Muscle layer of colon (tissue), 2 donors: Measurements from ENCODE around the gene MPZL3.

ENCODE experiments used
- H3K27ac ChIP-seq: one replicate; pipeline ENCODE4 v1.7.0; 2013; ENCODE audit warnings: low read depth, mild to moderate bottlenecking, low read length, moderate library complexity
- H3K27me3 ChIP-seq, 2 donors: one replicate each; pipeline ENCODE4 v1.7.0; 2013; ENCODE audit warnings: low read length in 2 of 2, mild to moderate bottlenecking in 2 of 2; ENCODE audit not compliant: insufficient read depth in 2 of 2, control insufficient read depth in 1 of 2
- H3K36me3 ChIP-seq: one replicate; pipeline ENCODE4 v1.7.0; 2013; ENCODE audit warnings: mild to moderate bottlenecking, low read length; ENCODE audit not compliant: insufficient read depth
- H3K4me1 ChIP-seq: one replicate; pipeline ENCODE4 v1.7.0; 2013; ENCODE audit warnings: mild to moderate bottlenecking, low read length; ENCODE audit not compliant: insufficient read depth
- H3K4me3 ChIP-seq, 2 donors: one replicate each; pipeline ENCODE4 v1.7.0; 2013; ENCODE audit warnings: low read length in 2 of 2, low read depth in 1 of 2, mild to moderate bottlenecking in 1 of 2, moderate library complexity in 1 of 2
- H3K9ac ChIP-seq: one replicate; pipeline ENCODE4 v1.7.0; 2013; ENCODE audit warnings: low read length
- H3K9me3 ChIP-seq: one replicate; pipeline ENCODE4 v1.7.0; 2013; ENCODE audit warnings: mild to moderate bottlenecking, low read length
- donor health status: abdominal sarcoma.
- donor health status: Adenocarcinoma of cecum.

MPZL3 gene, protein sequence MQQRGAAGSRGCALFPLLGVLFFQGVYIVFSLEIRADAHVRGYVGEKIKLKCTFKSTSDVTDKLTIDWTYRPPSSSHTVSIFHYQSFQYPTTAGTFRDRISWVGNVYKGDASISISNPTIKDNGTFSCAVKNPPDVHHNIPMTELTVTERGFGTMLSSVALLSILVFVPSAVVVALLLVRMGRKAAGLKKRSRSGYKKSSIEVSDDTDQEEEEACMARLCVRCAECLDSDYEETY

DNA sequence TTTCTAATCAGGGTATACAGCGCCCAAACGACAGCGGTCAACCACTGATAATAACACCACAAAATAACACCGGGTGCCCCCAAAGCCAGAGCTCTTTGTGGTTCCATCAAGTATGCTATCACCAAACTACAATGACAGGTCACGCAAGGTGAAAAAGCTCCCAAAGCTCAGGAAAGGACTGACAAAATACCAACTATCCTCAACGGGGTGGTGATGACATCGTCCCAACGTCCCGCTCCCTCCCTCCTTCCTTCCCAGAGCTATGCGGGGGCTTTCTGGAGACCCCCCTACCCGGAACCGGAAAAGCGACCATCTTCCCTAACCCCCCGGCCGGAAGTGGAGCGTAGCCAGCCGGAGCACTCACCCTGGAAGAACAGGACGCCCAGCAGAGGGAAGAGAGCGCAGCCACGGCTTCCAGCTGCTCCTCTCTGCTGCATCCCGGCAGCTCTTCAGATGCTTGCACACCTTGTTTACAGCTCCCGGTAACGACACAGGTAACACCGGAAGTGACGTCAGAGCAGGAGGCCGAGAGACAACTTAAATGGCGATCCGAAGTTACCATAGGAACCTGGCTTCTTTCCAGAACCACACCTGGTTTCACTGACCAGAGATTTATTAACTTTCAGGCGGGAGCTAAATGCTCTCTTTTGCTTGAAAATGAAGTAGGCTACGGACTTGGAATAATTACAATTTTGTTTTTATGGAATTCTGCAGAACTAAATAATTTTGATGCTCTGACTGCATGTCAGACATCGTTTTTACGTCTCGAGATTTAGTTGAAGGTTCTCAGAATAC lies at the start of gene MPZL3:
Gene MPZL3 (minus strand): TSS at position 508 of the 795 bp plus-strand sequence. CDS start 71 bp downstream, at position 437.
- peak within 1 kb of the TSS; percentile 16 for H3K27ac ChIP-seq
- no peaks in the 10 kb centered on the region for H3K9me3 ChIP-seq
- peak within 1 kb of the TSS; percentile 47 to 86 for H3K4me3 ChIP-seq
- H3K27me3 ChIP-seq = peaks cover 0 to 9% of the 10 kb centered on the region in 2 donors
- H3K36me3 ChIP-seq = no peaks in the 10 kb centered on the region
- H3K9ac ChIP-seq = no peak within 1 kb of the TSS
- H3K4me1 ChIP-seq = peaks cover 7% of the 10 kb centered on the region

DNA sequence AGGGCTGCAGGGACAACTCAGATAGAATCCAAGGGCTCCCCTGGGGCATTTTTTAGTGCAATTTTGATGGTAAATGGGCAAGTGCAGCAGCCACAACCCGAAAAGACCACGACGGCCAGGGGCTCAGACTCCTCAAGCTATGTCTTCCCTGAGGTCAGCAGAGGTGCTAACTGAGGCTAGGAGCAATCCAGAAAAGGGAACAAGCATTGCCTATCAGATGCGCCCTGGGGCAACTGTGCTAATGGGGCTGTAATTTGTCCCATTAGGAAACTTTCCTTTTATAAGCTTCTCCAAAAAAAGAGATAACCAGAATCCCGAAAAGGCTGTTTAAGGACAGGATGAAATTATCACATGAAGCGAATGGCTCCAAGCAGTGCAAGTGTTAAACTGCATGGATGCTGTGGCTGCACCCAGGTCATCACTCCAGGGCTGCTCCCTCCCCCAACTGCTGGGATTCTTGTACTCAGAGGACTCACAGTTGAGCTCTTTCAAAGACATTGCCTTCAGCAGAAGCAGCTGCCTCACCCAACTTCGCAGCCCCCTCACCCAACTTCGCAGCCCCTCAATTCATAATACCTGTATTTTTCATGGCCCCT lies 49.5 kb upstream of the MPZL3 start:
- Histone ChIP-seq H3K36me3 (no peaks in the 10 kb centered on the region), H3K9me3 (no peaks in the 10 kb centered on the region), H3K9ac (no peak overlapping the region)

DNA sequence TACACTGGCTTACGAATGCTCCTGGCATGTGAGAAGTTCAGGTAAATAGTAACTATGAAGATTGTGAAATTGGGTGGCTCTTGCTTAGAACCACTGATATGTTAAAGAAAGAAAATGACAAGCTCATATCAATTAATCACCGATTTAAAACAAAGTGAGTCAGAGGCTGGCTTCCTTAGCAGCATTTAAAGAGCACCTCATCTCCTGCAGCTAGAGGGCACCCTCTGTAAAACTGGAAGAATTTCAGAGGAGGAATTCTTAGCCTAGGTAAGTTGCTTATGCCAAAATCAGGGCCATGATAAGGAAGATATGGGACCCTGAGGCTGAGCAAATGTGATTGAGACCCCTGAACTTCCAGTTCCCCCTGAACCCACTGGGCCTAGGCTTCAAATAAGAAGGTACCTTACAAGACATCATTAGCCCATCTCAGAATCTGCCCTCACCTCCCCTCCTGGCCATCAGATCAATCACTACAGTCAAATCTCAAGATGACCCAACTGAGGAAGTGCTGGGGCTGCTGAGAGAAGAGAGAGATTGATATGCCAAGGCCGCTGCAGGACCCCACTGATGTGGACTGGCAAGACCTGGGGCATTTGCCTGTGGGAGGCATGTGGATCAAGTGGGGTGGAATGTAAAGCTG lies 43.8 kb upstream of the MPZL3 start:
- H3K27me3 ChIP-seq = peaks cover 0 to 8% of the 10 kb centered on the region in 2 donors
- no peak overlapping the region for H3K9ac ChIP-seq
- H3K9me3 ChIP-seq = no peaks in the 10 kb centered on the region

More for the DNA sequence above, 49.5 kb upstream of the MPZL3 start:
- Histone ChIP-seq H3K4me3 (no peak overlapping the region), H3K4me1 (peaks cover 10% of the 10 kb centered on the region), H3K27me3 (peaks cover 0 to 12% of the 10 kb centered on the region in 2 donors), H3K27ac (no peak overlapping the region)

DNA sequence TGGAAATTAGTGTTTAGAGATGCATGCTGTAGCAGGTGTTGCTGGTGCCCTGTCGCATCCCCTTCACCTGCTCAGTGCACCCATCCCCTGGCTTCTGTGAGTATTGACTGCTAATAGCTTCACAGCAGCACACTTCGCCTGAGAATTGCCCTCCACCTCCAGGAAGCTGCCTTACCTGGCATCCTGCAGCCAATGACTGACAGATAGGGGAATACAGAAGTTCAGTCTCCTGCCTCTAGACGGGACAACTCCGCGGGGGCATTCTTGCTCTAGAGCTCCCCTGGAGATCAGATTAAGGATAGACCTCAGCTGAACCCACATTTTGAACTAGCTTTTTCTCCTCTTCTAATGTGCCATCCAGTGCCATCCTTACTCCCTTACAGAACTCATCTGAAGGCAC lies 43.0 kb upstream of the MPZL3 start:
- Histone ChIP-seq H3K27ac (no peak overlapping the region), H3K9me3 (no peaks in the 10 kb centered on the region), H3K4me1 (peaks cover 10% of the 10 kb centered on the region), H3K27me3 (peaks cover 0 to 8% of the 10 kb centered on the region in 2 donors), H3K9ac (no peak overlapping the region), H3K36me3 (no peaks in the 10 kb centered on the region), H3K4me3 (no peak overlapping the region)

More for the DNA sequence above, 43.8 kb upstream of the MPZL3 start:
- no peak overlapping the region for H3K4me3 ChIP-seq
- H3K27ac ChIP-seq = no peak overlapping the region
- peaks cover 10% of the 10 kb centered on the region for H3K4me1 ChIP-seq
- no peaks in the 10 kb centered on the region for H3K36me3 ChIP-seq

DNA sequence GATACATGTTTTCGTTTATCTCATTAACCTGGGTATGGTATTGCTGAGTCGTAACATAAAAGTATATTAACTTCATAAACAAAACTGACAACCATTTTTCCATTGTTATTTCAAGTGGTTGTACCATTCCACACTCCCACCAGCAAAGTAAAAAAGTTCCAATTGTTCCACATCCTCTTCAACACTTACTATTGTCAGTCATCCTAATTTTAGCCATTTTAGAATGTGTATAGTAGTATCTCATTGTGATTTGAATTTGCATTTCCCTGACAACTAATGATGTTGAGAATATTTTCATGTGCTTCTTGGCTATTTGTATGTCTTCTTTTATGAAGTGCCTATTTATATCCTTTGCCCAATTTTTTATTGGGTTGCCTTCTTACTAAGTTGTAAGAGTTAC lies 41.9 kb upstream of the MPZL3 start:
- Histone ChIP-seq H3K9ac (no peak overlapping the region), H3K9me3 (no peaks in the 10 kb centered on the region), H3K27me3 (peaks cover 0 to 8% of the 10 kb centered on the region in 2 donors), H3K27ac (no peak overlapping the region), H3K36me3 (no peaks in the 10 kb centered on the region), H3K4me1 (peaks cover 10% of the 10 kb centered on the region), H3K4me3 (no peak overlapping the region)

DNA sequence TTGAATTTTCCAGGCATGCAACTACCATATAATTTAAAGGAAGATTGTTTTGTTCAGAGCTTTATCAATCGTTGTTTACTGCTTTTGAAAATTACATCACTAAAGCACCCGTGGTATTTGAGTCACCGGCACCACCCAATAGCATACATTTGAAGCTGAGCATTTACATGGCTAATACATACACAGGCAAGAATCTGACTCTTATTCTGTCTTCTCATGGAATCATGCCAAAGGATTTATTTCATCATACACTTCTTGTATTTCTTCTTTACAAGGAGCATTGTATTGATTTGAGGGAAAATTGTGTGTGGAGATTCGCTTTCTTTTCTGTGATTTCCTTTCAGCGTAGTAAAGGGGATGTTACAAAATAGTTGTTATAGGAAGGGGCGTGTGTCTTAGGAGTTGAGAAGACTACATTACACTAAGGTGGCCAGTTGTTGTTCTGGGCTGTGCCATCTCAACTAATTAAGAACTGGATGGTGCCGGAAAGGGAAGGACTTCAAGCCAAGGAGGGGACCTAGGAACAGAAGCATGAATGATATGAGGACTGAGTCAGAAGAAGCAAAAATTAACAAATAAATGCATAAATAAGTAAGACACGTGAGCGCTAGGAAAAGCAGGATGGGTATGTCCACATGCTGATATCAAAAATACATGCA lies 39.4 kb upstream of the MPZL3 start:
- Histone ChIP-seq H3K27ac (no peak overlapping the region), H3K9me3 (no peaks in the 10 kb centered on the region), H3K36me3 (no peaks in the 10 kb centered on the region), H3K27me3 (peaks cover 0 to 8% of the 10 kb centered on the region in 2 donors), H3K4me1 (no peaks in the 10 kb centered on the region), H3K9ac (no peak overlapping the region), H3K4me3 (no peak overlapping the region)

DNA sequence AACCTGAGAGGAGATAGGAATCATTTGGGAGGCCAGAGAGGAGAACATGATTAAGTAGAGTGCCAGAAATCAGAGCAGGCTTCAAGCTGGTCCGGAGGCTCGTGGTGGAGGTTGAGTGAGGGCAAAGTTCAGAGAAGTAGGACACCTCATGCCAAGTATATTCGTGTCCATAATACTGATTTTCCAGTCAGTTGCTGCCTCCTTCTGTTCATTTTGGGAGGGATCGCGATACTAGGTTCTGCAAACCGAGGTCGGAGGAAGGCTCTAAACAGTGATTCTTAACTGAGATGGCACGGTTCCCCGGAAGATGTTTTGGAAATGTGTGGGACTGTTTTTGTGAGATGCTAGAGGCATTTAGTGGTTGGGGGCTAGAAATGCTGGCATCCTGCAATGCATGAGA lies 38.8 kb upstream of the MPZL3 start:
- Histone ChIP-seq H3K9me3 (no peaks in the 10 kb centered on the region), H3K36me3 (no peaks in the 10 kb centered on the region), H3K27me3 (peaks cover 0 to 8% of the 10 kb centered on the region in 2 donors), H3K27ac (no peak overlapping the region), H3K4me1 (no peaks in the 10 kb centered on the region), H3K4me3 (no peak overlapping the region), H3K9ac (no peak overlapping the region)

DNA sequence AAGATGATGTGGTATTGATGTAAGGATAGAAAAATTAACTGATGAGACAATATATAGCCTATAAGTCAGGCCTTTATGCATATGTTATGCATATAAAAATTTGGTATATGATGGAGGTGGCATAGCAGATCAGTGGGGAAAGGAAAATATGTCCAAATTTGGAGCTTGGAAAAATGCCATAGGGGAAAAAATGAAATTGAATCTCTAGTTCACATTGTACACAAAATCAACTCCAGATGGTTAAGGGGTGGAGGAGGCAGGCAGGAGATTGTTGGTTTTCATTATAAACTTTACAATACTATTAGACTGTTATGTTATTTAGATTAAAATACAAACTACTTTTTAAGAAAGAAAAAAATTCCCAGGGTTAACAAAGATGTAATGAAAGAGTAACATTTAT lies 37.2 kb upstream of the MPZL3 start:
- Histone ChIP-seq H3K36me3 (no peaks in the 10 kb centered on the region), H3K4me3 (no peak overlapping the region), H3K9me3 (no peaks in the 10 kb centered on the region), H3K27me3 (peaks cover 0 to 8% of the 10 kb centered on the region in 2 donors), H3K27ac (no peak overlapping the region), H3K9ac (no peak overlapping the region), H3K4me1 (no peaks in the 10 kb centered on the region)

DNA sequence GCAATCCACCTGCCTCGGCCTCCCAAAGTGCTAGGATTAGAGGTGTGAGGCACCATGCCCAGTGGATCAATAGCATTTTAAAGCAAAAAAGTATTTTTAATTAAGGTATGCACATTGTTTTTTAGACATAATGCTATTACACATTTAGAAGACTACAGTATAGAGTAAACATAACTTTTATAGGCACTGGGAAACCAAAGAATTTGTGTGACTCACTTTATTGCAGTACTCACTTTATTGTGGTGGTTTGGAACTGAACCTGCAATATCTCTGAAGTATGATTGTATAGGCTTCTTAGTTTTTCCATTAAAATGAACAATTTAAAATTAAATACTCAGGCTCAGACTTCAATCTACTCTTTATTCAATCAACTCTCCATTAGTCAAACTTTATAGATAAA lies 34.8 kb upstream of the MPZL3 start:
- Histone ChIP-seq H3K4me1 (no peaks in the 10 kb centered on the region), H3K36me3 (no peaks in the 10 kb centered on the region), H3K27ac (no peak overlapping the region), H3K27me3 (no peaks in the 10 kb centered on the region), H3K9ac (no peak overlapping the region), H3K4me3 (no peak overlapping the region), H3K9me3 (no peaks in the 10 kb centered on the region)

DNA sequence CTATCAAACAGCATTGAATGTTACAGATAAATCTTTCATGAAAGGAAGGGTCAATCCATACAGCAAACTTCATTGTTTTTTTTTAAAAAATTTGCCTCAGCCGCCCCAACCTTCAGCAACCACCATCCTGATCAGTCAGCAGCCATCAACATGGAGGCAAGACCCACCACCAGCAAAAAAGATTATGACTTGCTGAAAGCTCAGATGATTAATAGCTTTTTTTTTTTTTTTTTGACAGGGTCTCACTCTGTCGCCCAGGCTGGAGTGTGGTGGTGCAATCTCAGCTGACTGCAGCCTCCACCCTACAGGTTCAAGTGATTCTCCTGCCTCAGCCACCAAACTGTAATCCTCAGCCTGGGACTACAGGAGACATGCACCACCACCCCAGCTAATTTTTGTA lies 34.4 kb upstream of the MPZL3 start:
- no peak overlapping the region for H3K27ac ChIP-seq
- H3K27me3 ChIP-seq = no peaks in the 10 kb centered on the region
- H3K36me3 ChIP-seq = no peaks in the 10 kb centered on the region
- no peaks in the 10 kb centered on the region for H3K4me1 ChIP-seq
- H3K9ac ChIP-seq = no peak overlapping the region
- no peak overlapping the region for H3K4me3 ChIP-seq
- no peaks in the 10 kb centered on the region for H3K9me3 ChIP-seq
